Middle frontal gyrus (tissue), 1 donor: ENCODE data around the gene ATXN7L2.
"Not testable (repeated sequence)": the region's sequence is repeated elsewhere in the genome, so short reads cannot be mapped to it uniquely, and the experiment has no call there.

ENCODE experiments used
- DNase-seq: peaks from one replicate; pipeline ENCODE4 v3.0.0-alpha.2; 2015; ENCODE audit warnings: low spot score; ENCODE audit errors: extremely low spot score

Gene ATXN7L2, protein sequence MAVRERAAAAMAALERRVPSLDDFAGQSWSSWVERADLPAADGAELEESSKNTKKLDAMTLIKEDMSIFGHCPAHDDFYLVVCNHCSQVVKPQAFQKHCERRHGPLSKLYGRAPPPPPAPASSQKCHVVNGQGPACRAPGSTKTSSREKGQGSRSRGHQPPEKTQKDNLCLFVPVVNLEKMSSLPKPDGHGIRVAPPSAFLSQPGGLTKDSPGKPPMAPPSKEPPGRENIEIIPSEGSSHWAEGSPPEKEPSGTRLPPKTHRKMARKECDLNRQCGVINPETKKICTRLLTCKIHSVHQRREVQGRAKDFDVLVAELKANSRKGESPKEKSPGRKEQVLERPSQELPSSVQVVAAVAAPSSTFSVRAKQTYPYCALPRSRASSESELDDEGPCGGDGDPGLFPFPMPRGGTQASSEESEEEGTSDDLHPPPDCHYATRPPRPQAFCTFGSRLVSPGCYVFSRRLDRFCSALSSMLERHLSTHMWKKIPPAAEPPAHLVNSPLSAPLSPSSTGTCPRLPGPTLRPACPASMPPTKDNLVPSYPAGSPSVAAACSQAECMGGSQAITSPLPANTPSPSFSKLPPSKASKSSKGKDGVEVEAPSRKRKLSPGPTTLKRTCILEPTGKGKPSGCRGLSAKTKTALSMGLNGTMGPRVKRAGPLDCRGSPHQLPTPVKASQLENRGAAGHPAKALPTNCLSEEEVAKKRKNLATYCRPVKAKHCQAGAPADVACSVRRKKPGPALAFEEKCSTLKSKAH

DNA sequence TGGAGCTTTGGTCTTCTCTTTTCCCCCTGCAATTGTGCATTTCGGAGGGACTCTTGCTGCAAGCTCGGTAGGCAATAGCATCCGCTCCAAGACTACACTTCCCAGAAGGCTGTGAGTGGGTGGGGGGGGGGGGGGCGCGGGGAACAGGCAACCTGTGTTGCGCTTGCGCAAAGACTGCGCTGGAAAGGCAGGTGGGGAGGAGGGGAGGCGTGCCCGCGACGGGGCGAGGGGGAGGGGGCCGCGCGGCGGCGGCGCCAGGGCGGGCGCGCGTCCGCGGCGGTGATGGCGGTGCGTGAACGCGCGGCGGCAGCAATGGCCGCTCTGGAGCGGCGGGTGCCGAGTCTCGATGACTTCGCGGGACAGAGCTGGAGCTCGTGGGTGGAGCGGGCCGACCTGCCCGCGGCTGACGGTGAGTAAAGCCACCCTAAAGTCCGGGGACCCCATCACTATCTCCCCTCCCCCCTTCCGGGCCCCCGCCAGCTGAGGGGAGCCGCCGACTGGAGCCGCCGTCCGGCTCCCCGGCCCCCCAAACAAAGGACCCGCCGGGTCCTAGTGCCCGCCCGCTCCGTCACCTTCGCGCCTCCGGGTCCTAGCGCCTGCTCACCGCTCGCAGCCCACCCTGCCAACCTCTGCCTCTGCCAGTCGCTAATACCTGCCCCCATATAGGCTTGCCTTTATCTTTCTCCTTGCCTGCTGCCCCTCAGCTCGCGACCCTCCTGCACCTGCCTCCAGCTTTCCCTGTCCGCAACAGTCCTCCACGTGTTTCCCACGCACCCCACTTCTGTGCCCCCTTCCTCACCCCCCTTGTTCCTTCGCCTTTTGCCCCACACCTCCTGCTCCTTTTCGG lies at the start of gene ATXN7L2:
Gene ATXN7L2, plus strand, starts transcription at position 234 of the 847 bp plus-strand sequence. Its CDS starts 49 bp downstream, at position 283.
- peak; percentile 78 for DNase-seq

DNA sequence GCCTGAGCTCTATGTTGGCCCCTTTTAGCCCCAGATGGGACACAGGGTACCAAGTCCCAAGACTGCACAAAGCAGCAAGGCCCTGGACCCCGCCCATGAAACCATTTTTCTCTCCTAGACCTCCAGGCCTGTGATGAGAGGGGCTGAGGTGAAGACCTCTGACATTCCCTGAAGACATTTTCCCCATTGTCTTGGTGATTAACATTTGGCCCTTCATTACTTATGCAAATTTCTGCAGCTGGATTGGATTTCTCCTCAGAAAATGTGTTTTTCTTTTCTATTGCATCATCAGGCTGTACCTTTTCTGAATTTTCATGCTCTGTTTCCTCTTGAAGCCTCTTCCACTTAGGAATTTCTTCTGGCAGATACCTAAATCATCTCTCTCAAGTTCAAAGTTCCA lies 49.2 kb upstream of the ATXN7L2 start:
- DNase-seq = no peak

DNA sequence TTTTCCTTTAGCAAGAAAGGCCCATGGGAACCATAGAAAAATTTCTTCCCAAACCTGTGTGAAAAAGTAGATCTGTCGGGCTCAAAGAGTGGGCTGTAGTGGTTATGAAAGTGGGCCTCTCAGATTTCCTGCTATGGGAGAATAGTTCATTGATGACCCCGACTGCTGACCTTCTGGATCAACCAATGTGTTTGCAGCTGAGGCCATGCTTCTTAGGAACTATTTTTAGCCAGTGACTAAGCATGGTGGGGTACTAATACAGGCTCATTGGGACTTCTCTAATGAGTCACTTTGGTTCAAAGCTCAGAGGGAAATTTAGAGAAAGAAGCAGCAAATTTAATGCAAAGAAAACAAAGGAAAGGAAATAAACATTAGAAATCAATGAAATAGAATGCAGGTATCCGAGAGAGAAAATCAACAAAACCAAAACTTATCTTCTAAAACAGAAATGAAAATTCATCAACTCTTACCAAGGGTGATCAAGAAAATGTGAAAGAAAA lies 44.9 kb upstream of the ATXN7L2 start:
- no peak for DNase-seq

DNA sequence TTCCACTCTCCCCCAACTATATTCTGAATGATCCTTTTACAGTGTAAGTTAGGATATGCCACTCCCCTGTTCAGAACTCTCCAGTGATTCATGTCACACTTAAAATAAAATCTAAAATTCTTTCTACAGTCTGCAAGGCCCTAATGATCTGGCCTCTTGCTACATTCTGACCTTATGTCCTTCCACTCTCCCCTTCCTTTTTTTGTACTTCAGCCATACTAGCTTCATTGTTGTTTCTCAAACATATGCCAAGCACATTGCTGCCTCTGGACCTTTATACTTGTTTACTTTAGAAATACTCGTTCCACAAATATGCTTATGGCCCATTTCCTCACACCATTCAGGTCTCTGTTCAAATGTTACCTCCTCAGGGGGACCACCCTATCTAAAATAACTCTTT lies 42.6 kb upstream of the ATXN7L2 start:
- no peak for DNase-seq

DNA sequence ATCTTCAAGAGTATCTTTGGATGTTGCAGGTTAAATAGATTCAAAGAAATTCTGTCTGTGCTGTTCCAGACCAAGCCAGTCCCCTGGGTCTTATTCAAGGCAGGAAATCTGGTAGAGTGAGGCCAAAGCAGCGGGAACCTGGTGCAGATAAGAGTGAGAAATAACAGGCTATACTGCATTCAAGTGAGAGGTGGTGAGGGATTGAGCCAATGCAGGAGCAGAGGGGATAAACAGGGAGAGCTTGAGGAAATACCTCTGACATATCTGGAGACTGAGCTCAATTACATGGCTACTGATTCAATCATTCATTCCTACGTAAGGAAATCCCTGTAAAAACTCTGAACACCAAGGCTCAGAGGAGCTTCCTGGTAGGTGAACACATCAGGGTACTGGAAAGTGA lies 40.2 kb upstream of the ATXN7L2 start:
- no peak for DNase-seq

DNA sequence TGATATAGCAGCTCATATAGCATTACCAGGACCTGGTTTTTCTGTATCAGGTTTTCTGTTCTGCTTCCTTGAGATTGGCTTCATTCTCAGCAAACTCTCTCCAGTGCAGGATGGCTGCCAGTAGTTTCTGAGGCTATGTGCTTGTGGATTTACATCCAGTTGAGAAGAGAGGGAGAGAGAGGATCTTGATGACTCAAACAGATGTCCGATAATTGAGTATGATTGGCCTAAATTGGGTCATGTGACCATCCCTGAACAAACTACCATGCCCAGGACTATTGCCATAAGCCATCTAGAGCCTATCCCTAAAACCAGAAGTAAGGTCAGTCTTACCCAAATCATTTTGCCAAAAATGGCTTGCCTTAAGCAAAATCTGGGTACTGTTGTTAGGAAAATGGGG lies 39.4 kb upstream of the ATXN7L2 start:
- no peak for DNase-seq

DNA sequence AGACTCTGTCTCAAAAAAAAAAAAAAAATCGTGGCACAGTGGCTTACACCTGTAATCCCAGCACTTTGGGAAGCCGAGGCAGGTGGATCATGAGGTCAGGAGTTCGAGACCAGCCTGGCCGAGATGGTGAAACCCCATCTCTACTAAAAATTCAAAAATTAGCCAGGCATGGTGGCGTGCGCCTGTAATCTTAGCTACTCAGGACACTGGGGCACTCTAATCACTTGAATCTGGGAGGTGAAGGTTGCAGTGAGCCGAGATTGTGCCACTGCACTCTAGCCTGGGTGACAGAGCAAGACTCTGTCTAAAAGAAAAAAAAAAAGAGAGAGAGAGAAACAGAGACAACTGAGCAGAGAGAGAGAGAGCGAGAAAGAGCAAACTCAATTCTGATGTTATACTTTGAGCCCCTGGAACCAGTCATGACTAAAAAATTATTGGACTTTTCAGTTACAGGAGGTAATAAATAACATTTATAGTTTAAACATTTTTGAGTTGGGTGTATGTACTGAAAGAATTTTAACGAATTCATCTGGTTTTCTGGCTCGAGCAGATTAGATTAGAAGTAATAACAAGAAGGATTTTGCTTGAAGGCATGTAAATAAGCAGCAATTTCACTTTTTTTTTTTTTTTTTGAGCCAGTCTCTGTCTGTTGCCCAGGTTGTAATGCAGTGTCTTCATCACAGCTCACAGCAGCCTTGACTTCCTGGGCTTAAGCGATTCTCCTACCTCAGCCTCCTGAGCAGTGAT lies 37.6 kb upstream of the ATXN7L2 start:
- DNase-seq = not testable (repeated sequence)

DNA sequence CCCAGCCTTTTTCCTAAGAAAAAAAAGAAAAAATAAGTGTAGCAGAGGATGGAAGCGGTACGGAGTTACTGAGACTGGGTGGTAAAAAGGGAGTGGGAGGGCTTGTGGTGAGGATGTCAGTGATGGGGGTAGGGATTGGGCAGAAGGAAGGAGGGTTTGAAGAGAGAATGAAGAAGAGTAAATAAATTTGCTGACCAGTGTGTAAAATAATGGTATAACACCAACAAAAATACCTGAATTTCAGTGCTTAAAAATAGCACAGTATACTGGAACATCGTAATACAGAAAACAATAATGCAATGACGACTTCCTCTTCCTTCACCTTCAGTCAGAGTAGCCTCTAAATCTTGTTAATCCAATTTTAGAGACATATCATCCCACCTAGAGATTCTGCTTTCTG lies 36.2 kb upstream of the ATXN7L2 start:
- DNase-seq = no peak

DNA sequence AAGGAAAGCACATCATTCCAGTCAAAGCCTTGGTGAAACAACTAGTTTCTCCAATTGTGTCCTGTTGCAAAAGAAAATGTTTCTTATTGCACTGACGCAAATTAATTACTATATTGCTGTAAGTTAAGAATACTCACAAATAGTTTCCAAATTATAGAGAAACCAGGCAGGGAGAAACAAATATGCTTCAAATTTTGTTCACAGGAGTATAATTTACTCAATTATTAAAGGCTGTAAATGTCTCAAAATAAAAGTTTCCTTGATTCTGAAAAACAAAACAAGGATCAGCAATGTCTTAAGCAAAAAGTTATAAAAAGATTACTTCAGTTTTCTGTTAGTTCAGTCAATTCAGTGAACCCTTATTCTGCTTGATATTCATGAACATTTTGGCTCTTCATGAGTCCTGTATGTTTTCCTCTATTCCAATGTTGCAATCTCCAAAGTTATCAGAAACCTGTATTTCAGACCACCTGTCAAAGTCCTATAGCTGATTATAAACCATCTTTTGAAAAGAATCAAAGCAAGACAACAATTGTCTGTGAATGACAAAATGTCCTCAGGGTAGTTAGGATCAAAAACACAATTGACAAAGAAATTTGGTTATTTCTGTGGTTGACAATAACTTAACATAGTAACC lies 29.1 kb upstream of the ATXN7L2 start:
- DNase-seq = no peak

DNA sequence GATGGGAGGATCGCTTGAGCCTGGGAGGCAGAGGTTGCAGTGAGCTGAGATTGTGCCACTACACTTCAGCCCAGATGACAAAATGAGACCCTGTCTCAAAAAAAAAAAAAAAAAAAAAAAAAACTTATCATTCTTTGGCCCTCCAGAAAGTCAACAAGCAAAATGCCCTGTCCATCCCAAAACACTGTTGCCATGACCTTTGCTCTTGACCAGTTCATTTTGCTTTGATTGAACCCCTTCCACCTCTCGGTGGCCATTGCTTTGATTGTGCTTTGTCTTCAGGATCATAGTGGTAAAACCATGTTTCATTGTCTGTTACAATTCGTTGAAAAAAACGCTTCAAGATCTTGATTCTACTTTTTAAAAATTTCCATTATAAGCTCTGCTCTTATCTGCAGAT lies 25.9 kb upstream of the ATXN7L2 start:
- no peak for DNase-seq

DNA sequence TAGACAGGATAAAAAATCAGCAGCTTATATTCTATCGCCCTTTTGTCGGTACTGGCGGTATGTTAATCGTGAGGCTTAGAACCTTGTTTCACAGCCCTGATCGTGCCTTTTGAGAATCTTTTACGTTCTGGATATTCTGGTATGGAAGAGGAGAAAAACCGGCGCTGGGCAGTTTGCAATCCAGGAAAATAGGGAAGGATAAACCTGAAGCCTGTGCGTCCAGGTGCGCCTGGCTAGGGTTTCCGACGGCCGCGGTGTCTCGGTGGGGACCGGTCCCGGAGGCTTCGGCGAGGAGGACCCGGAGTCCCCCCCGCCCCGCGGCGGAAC lies 17.6 kb upstream of the ATXN7L2 start:
- no peak for DNase-seq

DNA sequence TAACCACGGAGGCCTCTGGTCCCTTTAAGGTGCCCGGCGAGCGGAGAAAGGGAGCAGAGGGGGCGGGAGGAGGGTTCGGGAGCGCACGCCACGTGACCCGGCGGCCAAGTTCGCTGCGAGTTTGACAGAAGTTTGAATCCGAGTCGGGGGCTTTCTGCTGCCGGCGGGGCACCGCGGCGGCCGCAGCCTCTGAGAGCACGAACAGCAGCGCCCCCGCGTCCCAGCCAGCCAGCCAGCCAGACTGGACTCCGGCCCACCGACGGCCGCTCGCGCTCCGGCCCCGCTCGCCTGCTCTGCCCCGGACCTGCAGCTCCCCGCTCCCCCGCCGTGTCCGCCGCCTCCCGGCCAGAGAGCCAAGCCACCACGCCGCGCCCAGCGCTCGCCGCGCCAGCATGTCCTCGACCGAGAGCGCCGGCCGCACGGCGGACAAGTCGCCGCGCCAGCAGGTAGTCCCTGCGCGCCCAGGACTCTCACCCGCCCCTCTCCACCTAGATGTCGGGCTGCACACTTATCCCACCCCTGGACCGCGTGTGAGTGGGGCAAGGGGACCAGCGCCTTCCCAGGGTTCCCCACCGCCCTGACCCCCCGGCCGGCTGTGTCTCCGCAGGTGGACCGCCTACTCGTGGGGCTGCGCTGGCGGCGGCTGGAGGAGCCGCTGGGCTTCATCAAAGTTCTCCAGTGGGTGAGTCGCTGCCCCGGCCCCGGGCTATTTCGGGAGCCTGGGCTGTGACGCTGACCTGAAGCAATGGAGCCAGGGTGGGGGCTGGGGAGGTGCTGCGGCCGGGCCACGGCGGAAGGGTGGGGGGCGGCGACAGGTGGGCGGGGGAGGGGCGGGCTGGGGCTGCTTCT lies 17.0 kb upstream of the ATXN7L2 start, which contains the start of gene SYPL2:
Gene SYPL2, plus strand, starts transcription at position 95 of the 849 bp plus-strand sequence. Its CDS starts 298 bp downstream, at position 393.
- DNase-seq = no peak

DNA sequence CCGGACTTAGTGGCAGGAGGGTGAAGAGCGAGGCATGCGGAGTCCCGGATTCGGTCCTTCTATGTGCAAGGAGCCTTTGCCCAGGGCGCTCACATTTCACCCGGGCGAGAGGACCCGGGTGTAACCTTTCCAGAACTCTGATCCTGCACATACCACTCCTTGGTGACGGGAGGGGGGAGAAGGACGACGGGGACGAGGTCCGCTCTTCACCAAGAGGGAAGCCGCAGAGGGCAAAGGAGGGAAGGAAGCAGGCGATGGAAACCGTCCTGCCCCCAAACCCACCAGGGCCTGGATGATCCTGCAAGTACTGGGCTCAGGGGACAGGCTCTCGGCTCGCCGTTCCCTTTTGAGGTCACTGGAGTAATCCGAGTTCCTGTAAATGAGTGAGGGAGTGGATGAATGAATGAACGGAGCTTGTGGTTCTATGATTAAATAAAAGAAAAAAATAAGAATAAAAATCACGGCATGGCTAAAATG lies 16.4 kb upstream of the ATXN7L2 start:
- DNase-seq = no peak

DNA sequence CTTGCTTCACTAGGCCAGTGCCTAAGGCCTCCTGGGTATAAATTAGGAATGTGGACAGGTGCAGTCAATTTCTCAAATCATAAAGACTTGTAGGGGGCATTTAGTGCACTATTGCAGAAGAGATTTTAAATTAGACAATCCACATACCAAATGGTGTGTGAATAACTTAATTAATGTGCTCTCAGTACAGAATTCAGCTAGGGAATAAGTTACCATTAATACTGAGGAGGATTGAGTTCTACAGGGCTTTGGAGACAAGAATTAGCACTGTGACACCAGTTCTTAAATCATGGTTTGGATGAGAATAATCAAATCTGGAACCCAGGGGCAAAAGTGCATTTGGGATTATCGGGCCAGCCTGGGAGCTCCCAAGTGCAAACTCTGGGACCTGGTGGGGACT lies 15.6 kb upstream of the ATXN7L2 start:
- no peak for DNase-seq

DNA sequence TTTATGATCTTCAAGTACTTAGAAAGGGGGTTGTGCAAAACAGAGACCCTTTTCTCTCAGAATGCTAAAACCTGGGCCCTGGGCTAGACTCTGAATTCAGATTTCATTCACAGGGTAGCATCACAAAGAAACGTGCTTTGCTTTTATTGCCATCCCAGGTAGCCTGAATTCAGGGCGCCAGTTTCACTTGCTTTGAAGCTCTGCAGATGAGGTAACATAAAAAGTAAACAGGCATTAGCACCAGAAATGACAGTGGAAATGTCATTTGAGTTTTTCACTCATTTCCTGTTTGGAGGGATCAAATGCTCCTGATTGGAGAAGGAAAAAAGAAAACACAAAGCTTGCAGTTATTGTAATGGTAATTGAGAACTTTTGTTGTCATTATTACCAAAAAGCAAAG lies 14.8 kb upstream of the ATXN7L2 start:
- DNase-seq = no peak

DNA sequence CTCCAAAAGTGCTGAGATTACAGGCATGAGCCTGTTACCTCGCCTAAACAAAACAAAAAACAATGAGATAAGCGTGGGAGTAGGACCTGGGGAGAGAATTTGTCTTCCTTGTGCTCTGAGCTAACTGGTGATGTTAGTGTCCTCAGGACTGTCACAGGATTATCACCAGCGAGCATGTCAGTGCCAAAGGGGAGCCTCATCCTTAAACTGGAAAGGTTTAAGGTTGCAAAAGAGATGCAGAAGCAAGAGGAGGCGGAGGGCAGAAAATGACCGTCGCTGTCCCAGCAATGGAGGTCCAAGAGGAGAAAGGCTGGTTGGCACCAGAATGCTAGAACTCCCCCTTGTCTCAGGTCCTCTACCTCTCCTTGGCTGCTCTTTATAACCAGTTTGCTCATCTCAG lies 13.5 kb upstream of the ATXN7L2 start:
- no peak for DNase-seq

DNA sequence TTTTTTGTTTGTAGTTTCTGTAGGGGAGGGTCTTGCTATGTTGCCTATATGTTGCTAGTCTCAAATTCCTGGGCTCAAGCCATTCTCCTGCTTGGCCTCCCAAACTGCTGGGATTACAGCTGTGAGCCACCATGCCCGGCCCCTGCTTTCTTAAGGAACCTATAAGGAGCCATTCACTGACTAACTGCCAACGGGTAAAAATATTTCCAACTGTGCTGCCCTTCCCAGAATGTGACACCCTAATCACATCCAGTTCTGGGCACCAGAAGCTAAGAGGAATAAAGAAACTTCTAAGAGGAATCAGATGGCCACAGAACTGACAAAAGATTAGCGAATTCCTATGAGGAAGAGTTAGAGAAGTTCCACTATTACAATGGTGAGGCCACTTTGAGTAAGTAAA lies 10.9 kb upstream of the ATXN7L2 start:
- no peak for DNase-seq

DNA sequence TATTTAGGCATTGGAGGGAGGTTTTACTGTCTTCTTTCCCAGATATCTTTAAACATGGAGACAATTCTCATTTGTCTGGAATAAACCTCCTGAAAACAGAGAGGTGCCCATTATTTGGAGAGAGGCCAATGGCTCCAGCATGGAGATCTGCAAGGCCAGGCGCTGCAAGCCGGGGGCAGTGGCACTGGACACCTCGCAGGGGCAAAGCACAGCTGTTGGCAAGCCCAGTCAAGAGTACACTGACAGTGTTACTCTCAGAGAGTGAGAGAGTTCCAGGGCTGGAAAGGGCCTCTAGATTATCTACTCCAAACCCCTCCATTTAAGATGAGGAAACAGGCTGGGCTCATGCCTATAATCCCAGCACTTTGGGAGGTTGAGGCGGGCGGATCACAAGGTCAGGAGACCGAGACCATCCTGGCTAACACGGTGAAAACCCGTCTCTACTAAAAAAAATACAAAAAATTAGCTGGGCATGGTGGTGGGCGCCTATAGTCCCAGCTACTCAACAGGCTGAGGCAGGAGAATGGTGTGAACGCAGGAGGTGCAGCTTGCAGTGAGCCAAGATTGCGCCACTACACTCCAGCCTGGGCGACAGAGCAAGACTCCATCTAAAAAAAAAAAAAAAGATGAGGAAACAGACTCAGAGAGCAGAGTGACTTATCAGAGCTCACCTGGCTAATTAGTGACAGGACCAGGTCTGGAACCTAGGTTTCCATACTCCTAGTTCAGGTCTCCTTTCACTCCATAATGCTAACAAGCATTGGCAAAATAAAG lies 10.2 kb upstream of the ATXN7L2 start:
- DNase-seq = not testable (repeated sequence)

DNA sequence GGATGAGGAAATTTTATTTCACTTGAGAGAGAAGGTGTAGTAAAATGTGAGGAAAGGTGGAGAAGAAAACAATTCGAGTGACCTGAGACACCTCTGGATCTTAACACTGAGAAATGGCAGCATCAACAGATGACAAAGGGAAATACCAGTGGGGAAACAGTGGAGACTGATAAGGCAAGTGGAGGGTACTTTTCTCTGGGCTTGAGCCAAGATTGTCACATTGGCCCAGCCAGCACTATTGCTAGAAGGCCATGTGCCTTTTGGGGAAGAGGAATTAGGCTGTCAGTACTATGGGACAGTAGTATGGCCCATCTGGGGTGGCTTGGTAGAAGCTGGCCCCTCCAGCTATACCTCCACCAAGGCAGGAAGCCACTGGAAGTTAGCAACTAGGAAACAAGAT lies 9.0 kb upstream of the ATXN7L2 start:
- DNase-seq = no peak
